Endothelial cell of umbilical vein (primary cell): Measurements from ENCODE around the gene ZNRF1.

Experiments used
- CTCF ChIP-seq, 2 donors: IDR thresholded peaks; 1 replicate in 1 of 2; 2 replicates in 1 of 2; pipeline ENCODE4 v1.5.1; 2011; ENCODE audit warnings: low read length in 2 of 2, mild to moderate bottlenecking in 2 of 2, moderate library complexity in 2 of 2, control low read depth in 1 of 2, inconsistent platforms in 1 of 2, low read depth in 1 of 2; ENCODE audit not compliant: insufficient read depth in 1 of 2; ENCODE audit errors: extremely low read depth in 1 of 2
- EZH2 ChIP-seq: IDR thresholded peaks from 2 replicates; pipeline ENCODE4 v1.6.1; 2012; ENCODE audit warnings: borderline replicate concordance, low read depth, mild to moderate bottlenecking, moderate library complexity, low read length, inconsistent platforms; ENCODE audit not compliant: severe bottlenecking
- MAX ChIP-seq: IDR thresholded peaks from 2 replicates; pipeline ENCODE4 v1.6.1; 2011; ENCODE audit not compliant: insufficient read depth, insufficient read length
- POLR2A ChIP-seq: IDR thresholded peaks from 2 replicates; pipeline ENCODE4 v1.6.1; 2012; ENCODE audit warnings: low read depth, mild to moderate bottlenecking, control low read depth, low read length

GRCh38 chr16:75097941-75098901, 99.4 kb downstream of the ZNRF1 start:
- no peak for TF ChIP-seq MAX
- TF ChIP-seq CTCF (IDR thresholded peaks at IDR 0.05; ENCODE audit: extremely low read depth in 1 of 2, insufficient read depth in 1 of 2, low read depth in 1 of 2, low read length in 2 of 2): no peak
- TF ChIP-seq EZH2: no peak
- TF ChIP-seq POLR2A: no peak
